Stimulated activated CD8-positive, alpha-beta memory T cell treated with anti-CD3 and anti-CD28 coated beads, Interleukin-15, amount 100 ng/mL, for 48 hours (primary cell): ENCODE measurements around the gene MAB21L1.

ENCODE experiments used
- DNase-seq, 2 donors: peaks; one replicate each; pipeline ENCODE4 v3.0.0-alpha.2; 2020; ENCODE audit warnings: low read depth in 2 of 2

Gene MAB21L1

GRCh38 chr13:35475960-35476943 is at the start of gene MAB21L1:
Gene MAB21L1 (minus strand): TSS chr13:35476689. CDS start chr13:35476138, 551 bp downstream.
- no peak for DNase-seq

GRCh38 chr13:35524171-35524570 is 47.7 kb upstream of the MAB21L1 start:
- no peak for DNase-seq

- no peak for DNase-seq
Measured at GRCh38 chr13:35518337-35518946, 42.0 kb upstream of the MAB21L1 start.

DNA sequence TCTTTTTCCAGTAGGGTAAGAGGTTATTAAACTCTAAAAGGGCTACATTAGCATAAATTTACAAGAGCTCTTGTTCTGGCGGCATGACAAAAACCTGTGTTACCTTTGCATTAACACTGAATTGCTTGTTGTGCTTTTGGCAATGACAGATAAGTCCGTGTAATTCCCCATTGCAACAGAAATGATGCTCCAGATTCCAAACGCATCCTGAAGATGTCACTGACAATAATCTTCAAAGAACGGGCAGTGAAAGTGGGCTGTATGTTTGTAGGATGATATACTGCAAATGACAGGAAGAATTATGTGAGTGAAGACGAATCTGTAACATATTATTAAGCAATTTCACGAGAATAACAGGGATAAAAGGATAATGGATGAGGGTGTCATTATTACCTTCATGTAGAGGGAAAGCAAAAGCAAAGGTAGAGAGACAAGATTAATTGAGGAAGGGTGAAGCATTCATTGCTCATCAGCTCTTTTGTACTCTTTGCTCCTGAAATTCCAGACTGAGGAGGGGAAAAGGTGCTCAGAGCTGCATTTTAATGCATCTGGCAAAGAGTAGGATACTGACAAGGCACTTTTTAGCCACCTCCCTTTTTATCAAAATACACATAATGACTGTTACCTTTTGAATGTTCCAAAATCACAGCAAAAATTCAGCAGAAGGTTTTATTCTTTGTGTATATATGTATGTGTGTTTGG is 38.5 kb upstream of the MAB21L1 start:
- DNase-seq, result no peak

GRCh38 chr13:35514061-35514477 is 37.6 kb upstream of the MAB21L1 start:
- no peak for DNase-seq

GRCh38 chr13:35512271-35512920 is 35.9 kb upstream of the MAB21L1 start:
- DNase-seq, result no peak

DNA sequence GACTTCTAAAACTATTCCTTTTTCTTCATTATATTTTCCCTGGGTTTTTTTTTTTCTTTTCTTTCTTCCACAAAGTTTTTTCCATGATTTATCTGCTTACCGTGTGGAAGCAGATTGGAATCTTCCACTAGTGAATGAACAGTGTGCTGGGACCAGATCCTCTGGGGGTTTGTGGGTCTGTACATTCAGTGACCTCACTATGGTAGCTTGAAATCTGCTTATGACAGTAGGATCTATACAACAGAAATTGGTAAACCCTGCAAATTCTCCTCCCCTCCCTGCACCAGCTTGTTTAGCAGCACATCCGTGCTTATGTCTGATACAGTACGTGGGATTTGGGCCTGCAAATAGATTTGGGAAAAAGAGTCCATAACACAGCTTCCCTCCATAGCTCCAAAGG is 26.0 kb upstream of the MAB21L1 start:
- no peak for DNase-seq

DNA sequence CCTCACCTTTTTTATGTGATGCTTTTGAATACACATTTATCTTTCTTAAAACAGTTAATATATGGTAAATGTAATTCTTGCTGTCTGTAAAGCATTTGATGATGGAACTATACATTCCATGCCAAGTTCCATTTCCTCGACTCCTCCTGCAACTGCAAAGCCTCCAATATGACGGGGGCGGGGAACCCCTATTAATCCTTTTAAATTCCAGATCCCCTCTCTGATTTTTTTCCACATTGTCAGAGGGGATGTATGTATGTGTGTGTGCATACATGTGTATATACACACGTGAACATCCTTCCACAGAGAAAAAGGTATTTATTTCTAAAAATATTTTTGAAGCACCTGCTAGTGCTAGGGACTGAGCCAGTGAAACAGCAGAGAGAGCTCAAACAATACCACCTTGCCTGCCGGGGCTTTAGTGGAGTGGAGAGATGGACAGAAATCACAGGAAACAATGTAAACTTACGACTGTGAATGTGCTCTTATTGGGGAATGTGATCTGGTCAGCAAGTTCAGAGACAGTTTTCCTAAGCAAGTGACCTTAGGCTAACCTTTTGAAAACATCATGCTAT is 25.3 kb upstream of the MAB21L1 start:
- DNase-seq, result no peak

- DNase-seq, result no peak
Measured at GRCh38 chr13:35500144-35500543, 23.7 kb upstream of the MAB21L1 start.

DNA sequence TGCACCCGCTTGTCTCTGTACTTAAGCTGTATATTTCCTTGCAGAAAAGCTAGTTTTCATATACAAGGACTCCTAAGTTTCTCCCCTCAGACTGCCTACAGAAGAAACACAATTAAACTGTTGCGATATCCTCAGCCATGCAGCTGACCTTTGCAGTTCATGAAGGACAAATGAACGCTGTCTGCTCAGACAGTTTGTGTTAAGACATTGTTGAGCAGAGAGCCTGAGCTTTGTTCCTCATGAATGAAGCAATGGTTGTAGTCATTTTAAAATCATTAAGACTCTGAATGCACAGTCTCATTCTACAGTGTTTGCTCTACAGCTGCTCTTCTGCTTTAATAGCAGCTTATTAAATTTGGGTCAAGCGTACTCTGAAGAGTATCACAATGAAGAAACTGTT is 23.2 kb upstream of the MAB21L1 start:
- no peak for DNase-seq

- no peak for DNase-seq
Measured at GRCh38 chr13:35499196-35499662, 22.7 kb upstream of the MAB21L1 start.

DNA sequence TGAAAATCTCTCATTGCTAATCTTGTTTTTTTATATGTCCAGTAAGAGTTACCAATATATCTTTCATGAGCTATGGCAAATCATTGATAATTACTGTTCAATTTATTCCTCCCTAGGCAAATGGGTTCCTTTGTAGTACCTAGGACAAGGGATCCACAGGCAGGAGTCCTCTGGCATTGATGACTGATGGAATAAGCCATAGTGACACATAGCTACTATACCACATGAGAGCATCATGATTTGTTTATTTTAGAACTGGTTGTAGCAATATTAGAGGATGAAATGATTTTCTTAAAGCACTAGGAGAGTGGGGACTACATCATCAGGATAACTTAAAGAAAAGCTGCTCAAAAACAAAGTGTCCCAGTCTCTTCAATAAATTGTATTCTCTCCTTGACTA is 21.7 kb upstream of the MAB21L1 start:
- no peak for DNase-seq

DNA sequence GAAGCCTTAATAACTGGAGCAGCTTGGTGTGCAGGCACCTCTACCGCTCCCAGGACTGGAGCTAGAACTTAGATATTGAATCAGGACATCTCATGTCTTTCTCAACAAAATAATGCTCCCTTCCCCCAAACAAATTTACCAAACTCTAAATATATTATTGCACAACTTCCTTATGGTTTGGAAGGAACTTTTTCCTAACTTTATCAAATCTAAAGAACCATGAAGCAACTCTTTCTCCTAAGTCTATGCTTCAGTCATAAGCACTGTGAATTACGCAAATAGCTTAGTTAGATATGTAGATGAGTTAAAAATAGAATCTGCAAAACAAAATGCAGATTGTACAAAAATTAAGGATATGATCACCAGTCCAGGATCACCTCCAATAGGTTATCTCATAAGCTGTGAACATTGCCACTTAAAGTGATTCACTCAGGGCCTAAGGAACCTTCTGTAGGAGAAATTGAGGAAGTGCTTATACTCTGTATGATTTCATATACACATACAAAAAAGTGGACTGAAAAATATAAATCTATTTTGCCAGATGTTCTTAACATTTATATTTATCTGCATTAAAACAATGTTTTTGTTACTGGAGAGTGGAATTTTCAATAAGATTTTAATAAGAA is 20.4 kb upstream of the MAB21L1 start:
- DNase-seq, result no peak

DNA sequence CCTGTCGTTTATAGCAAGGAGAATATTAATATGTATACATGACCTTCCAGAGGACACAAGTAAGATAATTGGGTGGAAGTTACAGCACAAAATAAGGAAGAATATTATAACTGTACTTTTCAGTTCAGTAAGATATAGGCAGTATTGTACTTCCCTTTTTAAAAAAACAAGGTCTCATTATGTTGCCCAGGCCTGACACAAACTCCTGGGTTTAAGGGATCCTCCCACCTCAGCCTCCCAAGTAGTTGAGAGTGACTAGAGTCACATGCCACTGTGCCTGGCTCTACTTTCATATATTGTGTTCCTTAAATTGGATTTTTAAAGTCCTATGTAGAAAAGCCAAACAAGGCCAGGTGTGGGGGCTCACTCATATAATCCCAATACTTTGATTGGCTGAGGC is 19.5 kb upstream of the MAB21L1 start:
- DNase-seq, result no peak

DNA sequence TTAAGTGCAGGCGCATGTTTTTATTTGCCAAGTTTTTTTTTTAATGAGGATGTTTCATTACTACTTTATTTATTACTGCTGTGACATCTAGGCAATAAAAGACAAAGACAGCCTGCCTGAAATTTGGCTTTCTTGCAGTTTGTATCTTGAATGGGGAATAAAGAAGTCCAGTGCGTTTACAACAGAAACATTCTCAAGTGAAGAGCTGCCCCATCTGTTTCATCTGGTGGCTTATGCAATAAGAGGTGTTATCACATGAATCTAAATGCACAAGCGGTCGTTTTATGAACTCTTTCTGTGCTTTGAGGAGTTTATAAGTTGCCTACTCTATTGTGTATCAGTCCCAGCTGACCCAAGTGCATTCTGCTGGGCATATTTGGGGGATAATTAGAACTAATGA is 12.6 kb upstream of the MAB21L1 start:
- DNase-seq, result no peak

DNA sequence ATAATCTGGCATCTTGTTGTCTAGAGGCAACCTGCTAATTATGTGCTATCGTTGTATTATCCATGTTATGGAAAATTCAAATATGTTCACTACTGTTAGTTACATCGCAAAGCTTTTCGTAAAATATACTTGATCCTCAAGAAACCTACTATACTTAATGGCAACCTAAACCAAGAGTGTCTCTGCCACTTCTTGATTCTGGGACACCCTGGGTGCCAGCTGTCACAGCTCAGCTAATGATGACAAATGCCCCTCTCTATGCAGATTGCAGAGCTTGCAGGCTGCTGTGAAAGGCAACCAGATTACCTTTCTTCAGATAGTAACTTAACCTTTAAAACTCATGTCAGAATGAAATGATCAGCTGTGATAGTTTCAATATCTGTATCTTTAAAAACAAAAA is 8.9 kb upstream of the MAB21L1 start:
- DNase-seq, result no peak

- no peak for DNase-seq
Measured at GRCh38 chr13:35484384-35484783, 7.9 kb upstream of the MAB21L1 start.

GRCh38 chr13:35483761-35484160 is 7.3 kb upstream of the MAB21L1 start:
- DNase-seq, result no peak

DNA sequence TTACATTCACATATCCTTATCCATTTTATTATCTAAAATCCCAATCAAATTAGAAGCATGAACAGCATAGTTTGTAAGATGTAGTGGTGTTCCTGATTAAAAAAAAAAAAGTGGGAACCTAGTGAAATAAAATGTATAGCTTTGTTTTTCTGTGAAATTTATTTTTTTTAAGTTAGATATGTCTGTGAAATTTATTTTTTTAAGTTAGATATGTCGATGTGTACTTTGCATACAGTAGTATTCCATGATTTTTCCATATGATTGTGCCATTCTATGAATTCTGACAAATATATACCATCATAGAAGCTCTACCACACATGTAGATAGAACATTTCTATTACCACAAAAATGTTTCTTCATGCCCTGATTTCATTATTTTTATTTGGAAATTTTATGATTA is 6.0 kb upstream of the MAB21L1 start:
- DNase-seq, result no peak

DNA sequence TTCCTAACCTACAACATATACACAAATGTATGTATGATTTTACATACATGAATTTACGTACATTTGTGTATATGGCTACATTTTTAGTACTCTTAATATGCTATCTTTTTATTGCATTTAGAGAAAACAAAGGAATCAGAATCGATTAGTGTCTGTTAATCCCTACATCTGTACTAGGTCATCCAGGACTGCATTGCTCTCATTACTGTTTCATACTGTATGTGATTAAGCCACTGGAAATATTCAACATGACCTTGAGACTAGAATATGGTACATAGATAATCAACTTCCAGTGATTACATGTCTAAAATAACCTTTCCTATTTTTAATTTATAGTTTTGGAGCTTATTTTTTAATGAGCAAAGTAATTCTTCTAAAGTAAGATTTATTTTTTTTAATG is 5.3 kb upstream of the MAB21L1 start:
- DNase-seq, result no peak

GRCh38 chr13:35480346-35480745 is 3.9 kb upstream of the MAB21L1 start:
- DNase-seq, result no peak
